Measurements from ENCODE around the gene FKBP10. TPM values are rescaled to one million over a fixed set of nuclear protein-coding genes. Genes with fewer than 3 reads are reported as not detected.
"Not testable (repeated sequence)": the region's sequence is repeated elsewhere in the genome, so short reads cannot be mapped to it uniquely, and the experiment has no call there.

FKBP10 gene
- total RNA-seq, 1 donor from 2014 or later = 388 TPM

DNA sequence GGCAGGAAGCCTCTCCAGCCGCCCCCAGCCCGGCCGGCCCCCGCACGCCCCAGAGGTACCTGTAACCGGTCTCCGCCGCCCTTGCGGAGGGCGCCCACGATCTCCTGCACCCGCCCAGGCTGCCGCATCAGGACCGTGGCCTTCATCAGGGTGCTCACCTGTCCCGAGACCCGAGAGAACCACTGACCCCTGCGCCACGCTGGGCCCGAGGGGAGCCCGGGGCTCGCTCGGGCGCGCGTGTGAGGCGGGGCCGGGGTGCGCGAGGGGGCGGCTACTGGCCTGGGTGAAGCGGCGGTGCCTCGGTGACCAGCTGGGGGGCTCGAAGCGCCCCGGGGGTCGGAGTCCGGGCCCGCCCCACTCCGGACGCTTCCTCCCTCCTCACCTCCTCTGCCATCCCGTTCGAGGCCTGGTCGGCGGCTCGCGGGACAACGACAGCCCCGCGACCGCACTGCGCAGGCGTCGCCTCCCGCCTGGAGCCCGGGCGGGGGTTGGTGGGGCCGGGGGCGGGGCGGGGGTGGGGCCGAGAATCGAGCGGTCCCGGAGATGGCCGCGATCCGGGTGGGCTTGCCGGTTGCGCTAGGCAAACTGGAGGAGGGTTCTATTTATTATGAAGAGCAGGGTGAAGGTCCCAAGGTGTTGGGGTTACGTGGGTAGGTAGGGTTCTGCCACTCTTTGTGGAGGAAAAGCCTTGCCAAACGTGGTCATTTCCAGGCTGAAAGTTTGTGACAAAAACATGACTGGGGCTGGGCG is 23.2 kb downstream of the FKBP10 start, which contains the start of gene NT5C3B:
Gene NT5C3B, minus strand, starts transcription at position 433 of the 750 bp plus-strand sequence. Its CDS starts 39 bp downstream, at position 394.
- Histone ChIP-seq H3K9me3 (no peaks in the 10 kb centered on the region), H3K4me3 (peak within 1 kb of the TSS; percentile 71 to 87), H3K4me1 (peaks cover 0 to 7% of the 10 kb centered on the region in 2 donors), H3K36me3 (peaks cover 11 to 24% of the 10 kb centered on the region in 2 donors), H3K27me3 (no peaks in the 10 kb centered on the region), H3K27ac (peak within 1 kb of the TSS; percentile 76 to 89)
- intact Hi-C loops (cut with DNase I) = loop anchor here (1.0 kb wide), 1 partner anchor 29 kb away; the partner anchor contains the start of gene KLHL11
- TF ChIP-seq, protein P1, sequence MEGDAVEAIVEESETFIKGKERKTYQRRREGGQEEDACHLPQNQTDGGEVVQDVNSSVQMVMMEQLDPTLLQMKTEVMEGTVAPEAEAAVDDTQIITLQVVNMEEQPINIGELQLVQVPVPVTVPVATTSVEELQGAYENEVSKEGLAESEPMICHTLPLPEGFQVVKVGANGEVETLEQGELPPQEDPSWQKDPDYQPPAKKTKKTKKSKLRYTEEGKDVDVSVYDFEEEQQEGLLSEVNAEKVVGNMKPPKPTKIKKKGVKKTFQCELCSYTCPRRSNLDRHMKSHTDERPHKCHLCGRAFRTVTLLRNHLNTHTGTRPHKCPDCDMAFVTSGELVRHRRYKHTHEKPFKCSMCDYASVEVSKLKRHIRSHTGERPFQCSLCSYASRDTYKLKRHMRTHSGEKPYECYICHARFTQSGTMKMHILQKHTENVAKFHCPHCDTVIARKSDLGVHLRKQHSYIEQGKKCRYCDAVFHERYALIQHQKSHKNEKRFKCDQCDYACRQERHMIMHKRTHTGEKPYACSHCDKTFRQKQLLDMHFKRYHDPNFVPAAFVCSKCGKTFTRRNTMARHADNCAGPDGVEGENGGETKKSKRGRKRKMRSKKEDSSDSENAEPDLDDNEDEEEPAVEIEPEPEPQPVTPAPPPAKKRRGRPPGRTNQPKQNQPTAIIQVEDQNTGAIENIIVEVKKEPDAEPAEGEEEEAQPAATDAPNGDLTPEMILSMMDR (IDR thresholded peaks at IDR 0.05) = no peak
- peak in 1 of 2 donors; percentile 83 for DNase-seq (ENCODE audit: low spot score in 2 of 2)

DNA sequence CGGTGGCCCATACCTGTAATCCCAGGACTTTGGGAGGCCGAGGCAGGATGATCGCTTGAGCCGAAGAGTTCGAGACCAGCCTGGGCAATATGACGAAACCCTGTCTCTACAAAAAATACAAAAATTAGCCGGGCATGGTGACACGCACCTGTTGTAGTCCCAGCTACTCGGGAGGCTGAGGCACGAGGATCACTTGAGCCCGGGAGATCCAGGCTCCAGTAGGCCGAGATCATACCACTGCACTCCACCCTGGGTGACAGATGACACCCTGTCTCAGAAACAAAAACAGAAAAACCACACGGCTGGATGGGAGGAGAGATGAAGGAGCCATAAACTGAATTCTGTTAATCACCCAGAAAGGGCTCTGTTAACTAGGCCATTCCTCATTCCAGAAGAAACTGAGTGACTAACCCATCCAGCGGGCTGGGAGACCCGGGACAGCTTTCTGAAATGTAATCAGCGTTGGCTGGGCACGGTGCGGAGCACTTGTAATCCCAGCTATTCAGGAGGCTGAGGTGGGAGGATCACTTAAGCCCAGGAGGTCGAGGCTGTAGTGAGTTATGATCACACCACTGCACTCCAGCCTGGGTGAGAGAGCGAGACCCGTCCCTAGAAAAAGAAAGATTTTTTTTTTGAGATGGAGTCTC is 23.9 kb downstream of the FKBP10 start:
- Histone ChIP-seq H3K36me3 (peaks cover 7 to 17% of the 10 kb centered on the region in 2 donors), H3K27me3 (no peaks in the 10 kb centered on the region), H3K4me1 (peaks cover 0 to 7% of the 10 kb centered on the region in 2 donors), H3K27ac (peak overlapping the region; percentile 76 to 89), H3K9me3 (no peaks in the 10 kb centered on the region), H3K4me3 (peak overlapping the region; percentile 71 to 87)
- intact Hi-C loops (cut with DNase I) = loop anchor here (1.0 kb wide), 1 partner anchor 29 kb away; the partner anchor contains the start of gene KLHL11
- DNase-seq (ENCODE audit: low spot score in 2 of 2) = no peak
- TF ChIP-seq, protein P1 (IDR thresholded peaks at IDR 0.05) = no peak

DNA sequence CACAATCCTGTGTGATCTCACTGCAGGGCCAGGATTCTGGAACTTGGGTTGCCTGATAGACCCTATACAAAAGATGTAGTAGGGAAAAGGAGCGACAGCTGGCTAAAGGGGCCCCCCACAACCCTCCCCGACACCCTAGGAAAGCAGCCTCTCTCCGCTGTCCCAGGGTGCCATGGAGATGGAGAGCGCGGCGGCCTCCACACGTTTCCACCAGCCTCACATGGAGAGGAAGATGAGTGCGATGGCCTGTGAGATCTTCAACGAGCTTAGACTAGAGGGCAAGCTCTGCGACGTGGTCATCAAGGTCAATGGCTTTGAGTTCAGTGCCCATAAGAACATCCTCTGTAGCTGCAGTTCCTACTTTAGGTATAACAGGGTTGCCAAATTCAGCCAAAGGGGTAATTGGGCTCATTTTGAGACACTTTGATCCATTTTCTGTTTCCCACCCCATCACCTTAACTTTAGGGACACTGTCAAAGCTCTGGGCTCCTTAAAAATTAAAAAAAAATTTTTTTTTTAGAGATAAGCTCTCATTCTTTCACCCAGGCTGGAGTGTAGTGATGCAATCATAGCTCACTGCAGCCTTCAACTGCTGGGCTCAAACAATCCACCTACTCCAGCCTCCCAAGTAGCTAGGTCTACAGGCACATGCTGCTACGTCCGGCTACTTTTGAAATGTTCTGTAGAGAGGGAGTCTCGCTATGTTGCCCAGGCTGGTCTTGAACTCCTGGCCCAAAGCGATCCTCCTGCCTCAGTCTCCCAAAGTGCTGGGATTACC is 25.1 kb downstream of the FKBP10 start, which contains the start of gene KLHL10:
Gene KLHL10, plus strand, starts transcription at position 65 of the 778 bp plus-strand sequence. Its CDS starts 108 bp downstream, at position 173.
- H3K27me3 ChIP-seq = no peaks in the 10 kb centered on the region
- peaks cover 0 to 5% of the 10 kb centered on the region in 2 donors for H3K36me3 ChIP-seq
- H3K27ac ChIP-seq = peak within 1 kb of the TSS; percentile 76 to 89
- H3K4me3 ChIP-seq = peak within 1 kb of the TSS; percentile 71 to 87
- H3K9me3 ChIP-seq = no peaks in the 10 kb centered on the region
- TF ChIP-seq, protein P1 (IDR thresholded peaks at IDR 0.05) = no peak
- DNase-seq (ENCODE audit: low spot score in 2 of 2) = no peak
- H3K4me1 ChIP-seq = peaks cover 0 to 7% of the 10 kb centered on the region in 2 donors
- intact Hi-C loops (cut with DNase I) = no loop called here

DNA sequence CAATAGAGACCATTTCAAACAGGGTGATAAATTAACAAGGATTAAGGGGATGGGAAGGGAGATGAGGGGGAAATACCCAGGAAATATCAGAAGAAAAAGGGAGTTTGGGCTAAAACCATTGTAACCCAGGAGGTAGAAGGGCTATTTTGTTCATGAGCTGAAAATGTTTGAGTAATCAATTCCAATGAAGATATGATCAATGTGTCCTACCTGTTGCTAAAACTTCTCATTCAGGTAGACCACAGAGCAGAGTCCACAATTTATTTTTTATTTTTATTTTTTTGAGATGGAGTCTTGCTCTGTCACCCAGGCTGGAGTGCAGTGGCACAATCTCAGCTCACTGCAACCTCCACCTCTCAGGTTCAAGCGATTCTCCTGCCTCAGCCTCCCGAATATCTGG is 26.6 kb downstream of the FKBP10 start:
- H3K27ac ChIP-seq; H3K36me3 ChIP-seq; DNase-seq (ENCODE audit: low spot score in 2 of 2); H3K4me1 ChIP-seq; H3K9me3 ChIP-seq; H3K4me3 ChIP-seq; intact Hi-C loops (cut with DNase I); H3K27me3 ChIP-seq: not testable (repeated sequence)

DNA sequence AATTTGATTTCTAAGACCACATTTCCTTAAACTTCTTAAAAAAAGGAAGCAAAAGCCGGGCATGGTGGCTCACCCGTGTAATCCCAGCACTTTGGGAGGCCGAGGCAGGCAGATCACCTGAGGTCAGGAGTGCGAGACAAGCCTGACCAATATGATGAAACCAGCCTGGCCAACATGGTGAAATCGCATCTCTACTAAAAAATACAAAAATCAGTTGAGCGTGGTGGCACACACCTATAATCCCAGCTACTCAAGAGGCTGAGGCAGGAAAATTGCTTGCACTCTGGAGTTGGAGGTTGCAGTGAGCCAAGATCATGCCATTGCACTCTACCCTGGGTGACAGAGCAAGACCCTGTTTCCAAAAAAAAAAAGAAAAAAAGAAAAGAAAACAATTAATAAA is 28.0 kb downstream of the FKBP10 start:
- H3K36me3 ChIP-seq; intact Hi-C loops (cut with DNase I); H3K27me3 ChIP-seq; H3K9me3 ChIP-seq; DNase-seq (ENCODE audit: low spot score in 2 of 2); H3K27ac ChIP-seq; H3K4me1 ChIP-seq; H3K4me3 ChIP-seq: not testable (repeated sequence)

DNA sequence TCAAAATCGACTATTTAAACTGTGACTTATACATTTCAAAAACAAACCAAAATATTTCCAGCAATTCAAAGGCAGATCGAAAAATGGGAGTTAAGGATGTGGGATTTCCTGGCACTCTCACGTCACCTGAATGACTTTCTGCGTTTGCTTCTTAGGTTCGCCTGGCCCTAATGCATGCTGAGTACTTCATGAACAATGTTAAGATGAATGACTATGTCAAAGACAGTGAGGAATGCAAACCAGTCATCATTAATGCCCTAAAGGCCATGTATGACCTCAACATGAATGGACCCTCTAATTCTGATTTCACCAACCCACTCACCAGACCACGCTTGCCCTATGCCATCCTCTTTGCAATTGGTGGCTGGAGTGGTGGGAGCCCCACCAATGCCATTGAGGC is 32.2 kb downstream of the FKBP10 start:
- Histone ChIP-seq H3K4me3 (no peak overlapping the region), H3K27me3 (no peaks in the 10 kb centered on the region), H3K36me3 (no peaks in the 10 kb centered on the region), H3K4me1 (peaks cover 0 to 12% of the 10 kb centered on the region in 2 donors), H3K9me3 (no peaks in the 10 kb centered on the region), H3K27ac (no peak overlapping the region)
- DNase-seq (ENCODE audit: low spot score in 2 of 2) = no peak
- intact Hi-C loops (cut with DNase I) = no loop called here
- TF ChIP-seq, protein P1 (IDR thresholded peaks at IDR 0.05) = no peak

All from ascending aorta (tissue), 2 donors.